ENCODE measurements around the gene SYNPO2L. TPM values are rescaled to one million over a fixed set of nuclear protein-coding genes. Genes with fewer than 3 reads are reported as not detected.

The SYNPO2L gene
- total RNA-seq, 4 donors from 2014 or later, result 0.14 to 4.5 TPM; not detected in 2

- Histone ChIP-seq H3K36me3 (no peaks in the 10 kb centered on the region), H3K4me1 (peaks cover 0 to 21% (median 13%) of the 10 kb centered on the region in 4 donors), H3K27ac (no peak overlapping the region), H3K9me3 (no peaks in the 10 kb centered on the region), H3K27me3 (no peaks in the 10 kb centered on the region), H3K4me3 (no peak overlapping the region)
- no peak for DNase-seq
- no peak for TF ChIP-seq POLR2AphosphoS5 (IDR thresholded peaks at IDR 0.05)
- intact Hi-C loops (cut with DNase I; ENCODE audit: low total_unique reads) (no loop called here), in situ Hi-C loops (cut with MboI; ENCODE audit: low pct_ligation_motif_present in 1 of 4, low pct_unique_long_range_greater_than_20kb in 1 of 4, low sequenced_read_pairs in 3 of 4) (loop anchor here in 1 of 4 donors (25.0 kb wide), 1 partner anchor 387 kb away; the partner anchor contains the start of gene MRPS16)
- 79 to 83% methylated on average over 1 to 4 of the region's 4 CpGs for WGBS, 2 donors (ENCODE audit: low coverage in 1 of 2)
Observed at GRCh38 chr10:73648975-73649829, 6.6 kb downstream of the SYNPO2L start.

- no peaks in the 10 kb centered on the region for H3K9me3 ChIP-seq
- TF ChIP-seq EP300 (IDR thresholded peaks at IDR 0.05; ENCODE audit: low read depth) (no peak), POLR2A (IDR thresholded peaks at IDR 0.05) (no peak), CTCF (IDR thresholded peaks at IDR 0.05) (no peak), POLR2AphosphoS5 (IDR thresholded peaks at IDR 0.05) (no peak)
- H3K36me3 ChIP-seq, result no peaks in the 10 kb centered on the region
- intact Hi-C loops (cut with DNase I; ENCODE audit: low total_unique reads), result no loop called here
- H3K4me1 ChIP-seq, result peaks cover 0 to 32% (median 16%) of the 10 kb centered on the region in 4 donors
- 33% methylated on average over 25 of the region's 35 CpGs; no CpG with 5 or more reads in 1 of the 2 donors for WGBS, 2 donors (ENCODE audit: low coverage in 1 of 2)
- peak overlapping the region; percentile 45 to 78 (median 62) for H3K4me3 ChIP-seq
- in situ Hi-C loops (cut with MboI; ENCODE audit: low pct_ligation_motif_present in 1 of 4, low pct_unique_long_range_greater_than_20kb in 1 of 4, low sequenced_read_pairs in 3 of 4), result loop anchor here in 1 of 4 donors (25.0 kb wide), 1 partner anchor 386 kb away; the partner anchor contains the start of gene MRPS16
- no peaks in the 10 kb centered on the region for H3K27me3 ChIP-seq
- DNase-seq, result no peak
- H3K27ac ChIP-seq, result peak overlapping the region; percentile 21 to 47 (median 38)
Observed at GRCh38 chr10:73647875-73648651, 7.8 kb downstream of the SYNPO2L start.

GRCh38 chr10:73647211-73647874 is 8.5 kb downstream of the SYNPO2L start:
- H3K4me1 ChIP-seq, result peaks cover 0 to 32% (median 16%) of the 10 kb centered on the region in 4 donors
- in situ Hi-C loops (cut with MboI; ENCODE audit: low pct_ligation_motif_present in 1 of 4, low pct_unique_long_range_greater_than_20kb in 1 of 4, low sequenced_read_pairs in 3 of 4), result loop anchor here in 1 of 4 donors (25.0 kb wide), 1 partner anchor 385 kb away; the partner anchor contains the start of gene MRPS16
- no peaks in the 10 kb centered on the region for H3K9me3 ChIP-seq
- peak; percentile 50 for DNase-seq
- H3K27ac ChIP-seq, result peak overlapping the region; percentile 21 to 47 (median 38)
- H3K27me3 ChIP-seq, result no peaks in the 10 kb centered on the region
- 18 to 80% methylated on average over 1 to 31 of the region's 32 CpGs for WGBS, 2 donors (ENCODE audit: low coverage in 1 of 2)
- intact Hi-C loops (cut with DNase I; ENCODE audit: low total_unique reads), result no loop called here
- peak overlapping the region; percentile 45 to 78 (median 62) for H3K4me3 ChIP-seq
- H3K36me3 ChIP-seq, result no peaks in the 10 kb centered on the region
- TF ChIP-seq CTCF (IDR thresholded peaks at IDR 0.05) (peak in 1 of 5 experiments; percentile 12), POLR2AphosphoS5 (IDR thresholded peaks at IDR 0.05) (no peak)

DNA sequence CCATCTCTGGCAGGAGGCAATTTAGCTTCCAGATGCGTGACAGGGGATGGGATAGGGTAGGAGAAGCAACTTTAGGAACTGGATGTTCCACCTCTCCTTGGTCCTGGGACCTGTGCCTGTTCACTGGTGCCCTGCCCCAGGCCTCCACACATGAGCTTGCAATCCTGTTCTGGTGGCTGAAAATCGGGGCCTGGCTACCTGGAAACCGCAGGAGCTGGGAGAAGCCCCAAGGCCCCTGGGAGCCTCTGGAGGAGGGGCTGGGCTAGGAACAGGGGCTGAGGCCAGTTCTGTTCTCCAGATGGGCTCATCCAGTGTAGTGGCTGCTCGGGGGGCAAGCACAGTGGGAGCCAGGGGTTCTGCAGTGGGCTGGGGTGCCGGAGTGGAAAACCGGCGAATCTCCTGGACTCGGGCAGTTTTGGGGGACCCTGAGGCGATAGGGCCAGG is 9.2 kb downstream of the SYNPO2L start:
- H3K4me1 ChIP-seq, result peaks cover 0 to 32% (median 16%) of the 10 kb centered on the region in 4 donors
- in situ Hi-C loops (cut with MboI; ENCODE audit: low pct_ligation_motif_present in 1 of 4, low pct_unique_long_range_greater_than_20kb in 1 of 4, low sequenced_read_pairs in 3 of 4), result loop anchor here in 1 of 4 donors (25.0 kb wide), 1 partner anchor 384 kb away; the partner anchor contains the start of gene MRPS16
- no peak overlapping the region for H3K4me3 ChIP-seq
- 97 to 100% methylated on average over 1 to 9 of the region's 9 CpGs for WGBS, 2 donors (ENCODE audit: low coverage in 1 of 2)
- H3K27me3 ChIP-seq, result no peaks in the 10 kb centered on the region
- no peaks in the 10 kb centered on the region for H3K36me3 ChIP-seq
- H3K9me3 ChIP-seq, result no peaks in the 10 kb centered on the region
- intact Hi-C loops (cut with DNase I; ENCODE audit: low total_unique reads), result no loop called here
- no peak for DNase-seq
- TF ChIP-seq POLR2AphosphoS5 (IDR thresholded peaks at IDR 0.05) (no peak), CTCF (IDR thresholded peaks at IDR 0.05) (no peak), EP300 (IDR thresholded peaks at IDR 0.05; ENCODE audit: low read depth) (no peak), POLR2A (IDR thresholded peaks at IDR 0.05) (no peak)
- no peak overlapping the region for H3K27ac ChIP-seq

Measured in transverse colon (tissue), 4 donors.